ENCODE results near the gene CDC42BPB. TPM values are rescaled to one million over a fixed set of nuclear protein-coding genes. Genes with fewer than 3 reads are reported as not detected.
A peak's percentile ranks its signal among the peaks of the same experiment; 100 is the strongest.

The CDC42BPB gene
- total RNA-seq, 2 experiments from 2014 or later, result 6.4 to 7.4 TPM

- CTCF ChIA-PET, result interaction anchor here (0.5 to 3.4 kb wide), 7 partner anchors 26 to 384 kb away, joined by 3 to 19 read pairs (median 3); no protein-coding TSS in a partner anchor
- Mint-ChIP-seq H3K4me1 (ENCODE audit: low read depth) (no peaks in the 10 kb centered on the region), H3K4me3 (no peak overlapping the region), H3K27me3 (peaks cover 5% of the 10 kb centered on the region), H3K9me3 (no peaks in the 10 kb centered on the region), H3K27ac (no peak overlapping the region), H3K36me3 (no peaks in the 10 kb centered on the region)
- intact Hi-C loops (cut with micrococcal nuclease), result loop anchor here (1.0 kb wide), 2 partner anchors 62 to 213 kb away; no protein-coding TSS in a partner anchor
- no peak for DNase-seq
- POLR2A ChIA-PET, result interaction anchor here (0.8 to 1.1 kb wide), 2 partner anchors 21 to 217 kb away, joined by 3 to 6 read pairs; no protein-coding TSS in a partner anchor
These were observed 21.7 kb upstream of the CDC42BPB start for GRCh38 chr14:103078860-103079587.

- intact Hi-C loops (cut with micrococcal nuclease), result loop anchor here (1.0 kb wide), 2 partner anchors 63 to 214 kb away; no protein-coding TSS in a partner anchor
- ChIA-PET POLR2A (interaction anchor here (1.1 kb wide), 1 partner anchor 22 kb away, joined by 3 read pairs; no protein-coding TSS in a partner anchor), CTCF (interaction anchor here (0.7 to 3.4 kb wide), 7 partner anchors 27 to 484 kb away, joined by 3 to 19 read pairs (median 3); no protein-coding TSS in a partner anchor)
- no peak overlapping the region for H3K27ac Mint-ChIP-seq
- H3K27me3 Mint-ChIP-seq, result peaks cover 4% of the 10 kb centered on the region
- H3K9me3 Mint-ChIP-seq, result no peaks in the 10 kb centered on the region
- H3K4me1 Mint-ChIP-seq (ENCODE audit: low read depth), result no peaks in the 10 kb centered on the region
- peak; percentile 83 for DNase-seq
- H3K4me3 Mint-ChIP-seq, result no peak overlapping the region
- H3K36me3 Mint-ChIP-seq, result no peaks in the 10 kb centered on the region
These were observed 21.0 kb upstream of the CDC42BPB start for GRCh38 chr14:103078420-103078749.

- H3K4me1 Mint-ChIP-seq (ENCODE audit: low read depth), result no peaks in the 10 kb centered on the region
- DNase-seq, result peak; percentile 27
- no peaks in the 10 kb centered on the region for H3K9me3 Mint-ChIP-seq
- peaks cover 4% of the 10 kb centered on the region for H3K27me3 Mint-ChIP-seq
- ChIA-PET CTCF (interaction anchor here (0.7 to 4.6 kb wide), 13 partner anchors 9 to 381 kb away, joined by 3 to 34 read pairs (median 4); partner anchors contain the start of gene LBHD2), POLR2A (no interaction called here)
- H3K36me3 Mint-ChIP-seq, result no peaks in the 10 kb centered on the region
- no peak overlapping the region for H3K27ac Mint-ChIP-seq
- intact Hi-C loops (cut with micrococcal nuclease), result no loop called here
- no peak overlapping the region for H3K4me3 Mint-ChIP-seq
These were observed 17.5 kb upstream of the CDC42BPB start for GRCh38 chr14:103074729-103075367.

GRCh38 chr14:103073876-103074728, 16.8 kb upstream of the CDC42BPB start:
- POLR2A ChIA-PET, result no interaction called here
- intact Hi-C loops (cut with micrococcal nuclease), result no loop called here
- no peaks in the 10 kb centered on the region for H3K9me3 Mint-ChIP-seq

GRCh38 chr14:103073367-103073875, 16.1 kb upstream of the CDC42BPB start:
- no peak for DNase-seq
- ChIA-PET CTCF (interaction anchor here (1.0 to 4.6 kb wide), 3 partner anchors 10 to 113 kb away, joined by 3 to 31 read pairs (median 6); no protein-coding TSS in a partner anchor), POLR2A (no interaction called here)
- H3K27me3 Mint-ChIP-seq, result peaks cover 4% of the 10 kb centered on the region
- H3K36me3 Mint-ChIP-seq, result no peaks in the 10 kb centered on the region
- intact Hi-C loops (cut with micrococcal nuclease), result no loop called here
- H3K4me3 Mint-ChIP-seq, result no peak overlapping the region
- no peaks in the 10 kb centered on the region for H3K9me3 Mint-ChIP-seq
- no peak overlapping the region for H3K27ac Mint-ChIP-seq
- H3K4me1 Mint-ChIP-seq (ENCODE audit: low read depth), result no peaks in the 10 kb centered on the region

More at GRCh38 chr14:103073876-103074728, 16.8 kb upstream of the CDC42BPB start:
- CTCF ChIA-PET, result interaction anchor here (0.9 to 4.6 kb wide), 10 partner anchors 10 to 380 kb away, joined by 3 to 34 read pairs (median 6); partner anchors contain the start of gene LBHD2
- H3K4me1 Mint-ChIP-seq (ENCODE audit: low read depth), result no peaks in the 10 kb centered on the region
- no peaks in the 10 kb centered on the region for H3K36me3 Mint-ChIP-seq
- no peak overlapping the region for H3K4me3 Mint-ChIP-seq
- peaks cover 4% of the 10 kb centered on the region for H3K27me3 Mint-ChIP-seq
- H3K27ac Mint-ChIP-seq, result no peak overlapping the region
- no peak for DNase-seq

GRCh38 chr14:103072595-103073366, 15.4 kb upstream of the CDC42BPB start:
- CTCF ChIA-PET, result interaction anchor here (4.6 kb wide), 1 partner anchor 33 kb away, joined by 31 read pairs; no protein-coding TSS in a partner anchor
- no peak overlapping the region for H3K27ac Mint-ChIP-seq
- H3K27me3 Mint-ChIP-seq, result peaks cover 4% of the 10 kb centered on the region
- no peaks in the 10 kb centered on the region for H3K9me3 Mint-ChIP-seq
- POLR2A ChIA-PET, result no interaction called here
- H3K36me3 Mint-ChIP-seq, result no peaks in the 10 kb centered on the region
- no peak for DNase-seq
- intact Hi-C loops (cut with micrococcal nuclease), result no loop called here
- no peaks in the 10 kb centered on the region for H3K4me1 Mint-ChIP-seq (ENCODE audit: low read depth)
- H3K4me3 Mint-ChIP-seq, result no peak overlapping the region

GRCh38 chr14:103071544-103072251, 14.3 kb upstream of the CDC42BPB start:
- Mint-ChIP-seq H3K4me1 (ENCODE audit: low read depth) (no peaks in the 10 kb centered on the region), H3K4me3 (no peak overlapping the region), H3K9me3 (no peaks in the 10 kb centered on the region), H3K36me3 (no peaks in the 10 kb centered on the region), H3K27me3 (peaks cover 4% of the 10 kb centered on the region), H3K27ac (no peak overlapping the region)
- intact Hi-C loops (cut with micrococcal nuclease), result no loop called here
- CTCF ChIA-PET, result no interaction called here
- POLR2A ChIA-PET, result no interaction called here
- no peak for DNase-seq

GRCh38 chr14:103070971-103071542, 13.7 kb upstream of the CDC42BPB start:
- Mint-ChIP-seq H3K27ac (no peak overlapping the region), H3K9me3 (no peaks in the 10 kb centered on the region), H3K27me3 (peaks cover 4% of the 10 kb centered on the region), H3K4me1 (ENCODE audit: low read depth) (no peaks in the 10 kb centered on the region), H3K4me3 (no peak overlapping the region), H3K36me3 (no peaks in the 10 kb centered on the region)
- intact Hi-C loops (cut with micrococcal nuclease), result no loop called here
- no peak for DNase-seq
- ChIA-PET POLR2A (no interaction called here), CTCF (no interaction called here)

GRCh38 chr14:103070263-103070885, 13.0 kb upstream of the CDC42BPB start:
- ChIA-PET POLR2A (no interaction called here), CTCF (no interaction called here)
- DNase-seq, result no peak
- Mint-ChIP-seq H3K27me3 (peaks cover 4% of the 10 kb centered on the region), H3K36me3 (no peaks in the 10 kb centered on the region), H3K9me3 (no peaks in the 10 kb centered on the region), H3K27ac (no peak overlapping the region), H3K4me1 (ENCODE audit: low read depth) (no peaks in the 10 kb centered on the region), H3K4me3 (no peak overlapping the region)
- intact Hi-C loops (cut with micrococcal nuclease), result no loop called here

- intact Hi-C loops (cut with micrococcal nuclease), result no loop called here
- no peaks in the 10 kb centered on the region for H3K36me3 Mint-ChIP-seq
- H3K9me3 Mint-ChIP-seq, result no peaks in the 10 kb centered on the region
- H3K27me3 Mint-ChIP-seq, result no peaks in the 10 kb centered on the region
- no peak overlapping the region for H3K27ac Mint-ChIP-seq
- POLR2A ChIA-PET, result no interaction called here
- H3K4me3 Mint-ChIP-seq, result no peak overlapping the region
- no peaks in the 10 kb centered on the region for H3K4me1 Mint-ChIP-seq (ENCODE audit: low read depth)
- no peak for DNase-seq
- CTCF ChIA-PET, result interaction anchor here (1.1 kb wide), 1 partner anchor 36 kb away, joined by 3 read pairs; no protein-coding TSS in a partner anchor
These were observed 11.2 kb upstream of the CDC42BPB start for GRCh38 chr14:103068351-103069073.

Data from activated CD4-positive, alpha-beta memory T cell treated with anti-CD3 and anti-CD28 coated beads for 36 hours (primary cell).